Right cardiac atrium (tissue), 5 donors: ENCODE measurements around the gene TRDMT1. TPM values are rescaled to one million over a fixed set of nuclear protein-coding genes. Genes with fewer than 3 reads are reported as not detected.

ENCODE experiments used
- ATAC-seq, 2 donors: fragments of 200-7000 bp; cut with Tn5 transposase; one replicate each; pipeline versions ENCODE4 v1.8.0 to v1.9.1; 2020; ENCODE audit warnings: moderate library complexity in 2 of 2, mild to moderate bottlenecking in 1 of 2
- DNase-seq, 3 donors: peaks; one replicate each; pipeline ENCODE4 v3.0.0-alpha.2; 2020
- H3K27ac ChIP-seq: one replicate; pipeline ENCODE4 v1.5.1; 2013; ENCODE audit warnings: mild to moderate bottlenecking, low read length, control low read depth, moderate library complexity
- H3K27me3 ChIP-seq: one replicate; pipeline ENCODE4 v1.6.1; 2013; ENCODE audit not compliant: control insufficient read depth, insufficient read depth
- H3K4me1 ChIP-seq: one replicate; pipeline ENCODE4 v1.6.1; 2013; ENCODE audit warnings: low read length; ENCODE audit not compliant: control insufficient read depth, insufficient read depth
- H3K4me3 ChIP-seq: one replicate; pipeline ENCODE4 v1.5.1; 2013; ENCODE audit warnings: low read length, control low read depth
- H3K9me3 ChIP-seq: one replicate; pipeline ENCODE4 v1.6.1; 2013; ENCODE audit warnings: low read length; ENCODE audit not compliant: control insufficient read depth
- WGBS: extraction: QIAGEN DNeasy Blood & Tissue Kit; methylation state at CpG from one replicate; pipeline ENCODE4 v1.1.7; 2013; 5-methylcytosine and 5-hydroxymethylcytosine counted together
- intact Hi-C, 4 donors: fragments of 100-400 bp; cut with DNase I; formaldehyde crosslinking; loops; one replicate each; pipeline versions ENCODE4 v1.11.0 to v1.14.0; 2022 to 2023
- polyA plus RNA-seq: library from polyadenylated mRNA; stranded (reverse); fragments of 200-250 nt; gene quantifications from one replicate; pipeline ENCODE4 v1.2.3, GENCODE V29; 2013
- total RNA-seq, 4 donors: library from RNA; stranded (reverse); fragmentation: NEBNext Ultra II Directional; extraction: Animal tissue kit (Norgen Biotek cat#: 25700); gene quantifications; one replicate each; pipeline ENCODE4 v1.2.1, GENCODE V29; 2021
- donor health status: healthy with polysubstance abuse.
- donor health status: DM: no; HTN: yes; CAD: no.
- donor health status: DM: no; HTN: no; CAD: no.
- donor health status: DM: no; HTN: yes; CAD: no; lungs with severe emphysema.
- donor health status: DM: yes; HTN: yes; CAD: no.

TRDMT1 gene
- total and polyA plus RNA-seq, 5 donors: 2.1 to 6.9 (median 4.9) TPM

DNA sequence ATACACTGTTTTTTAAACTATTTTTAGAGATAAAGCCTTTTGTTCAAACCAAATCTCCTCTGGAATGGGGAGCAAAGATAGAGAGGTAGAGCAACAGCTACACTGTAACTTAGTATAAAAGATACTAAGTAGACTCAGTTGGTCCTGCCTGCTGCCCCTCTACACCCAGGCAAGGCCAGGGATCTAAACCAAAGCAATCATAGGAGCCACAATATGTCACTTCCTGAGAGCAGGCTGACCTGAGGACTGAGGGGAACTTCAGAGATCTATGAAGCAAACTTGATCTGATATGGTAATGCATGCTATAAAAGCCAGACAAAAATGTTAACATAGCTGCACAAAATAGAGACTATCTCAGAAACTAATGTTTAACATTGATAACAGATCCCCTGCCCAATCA lies 7.0 kb upstream of the TRDMT1 start:
- Histone ChIP-seq H3K4me1 (no peaks in the 10 kb centered on the region), H3K9me3 (no peaks in the 10 kb centered on the region), H3K4me3 (no peak overlapping the region), H3K27ac (no peak overlapping the region), H3K27me3 (no peaks in the 10 kb centered on the region)
- ATAC-seq: no peak
- no peak for DNase-seq
- intact Hi-C loops: no loop called here

DNA sequence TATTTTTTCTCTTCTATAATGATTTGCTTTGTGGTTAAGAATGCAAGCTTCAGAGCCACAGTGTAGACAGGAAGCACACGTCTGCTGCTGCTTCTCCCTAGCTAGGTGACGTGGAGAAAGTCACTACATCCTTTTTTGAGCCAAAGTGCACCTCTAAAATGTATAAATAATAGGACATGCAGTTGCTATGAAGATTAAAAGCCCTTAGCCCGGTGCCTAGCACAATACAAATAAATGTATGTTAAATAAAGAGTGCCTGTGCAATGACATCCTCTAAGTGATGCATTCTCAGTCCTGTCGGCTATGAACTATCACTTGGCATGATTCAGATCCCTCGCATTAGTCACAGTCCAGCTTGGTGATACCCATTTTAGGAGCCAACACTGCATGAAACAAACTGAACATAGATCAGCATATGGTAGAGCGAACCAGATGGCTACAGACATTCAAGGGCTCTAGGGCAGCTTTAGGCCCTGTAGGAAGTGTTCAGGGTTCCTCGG lies 4.8 kb upstream of the TRDMT1 start:
- Histone ChIP-seq H3K27me3 (no peaks in the 10 kb centered on the region), H3K9me3 (no peaks in the 10 kb centered on the region), H3K4me1 (no peaks in the 10 kb centered on the region), H3K27ac (no peak overlapping the region), H3K4me3 (no peak overlapping the region)
- intact Hi-C loops: no loop called here
- ATAC-seq: no peak
- WGBS: 80% methylated on average over 7 of the region's 7 CpGs
- DNase-seq: no peak

- H3K9me3 ChIP-seq: no peaks in the 10 kb centered on the region
Observed at GRCh38 chr10:17203416-17203815, 1.9 kb upstream of the TRDMT1 start.

DNA sequence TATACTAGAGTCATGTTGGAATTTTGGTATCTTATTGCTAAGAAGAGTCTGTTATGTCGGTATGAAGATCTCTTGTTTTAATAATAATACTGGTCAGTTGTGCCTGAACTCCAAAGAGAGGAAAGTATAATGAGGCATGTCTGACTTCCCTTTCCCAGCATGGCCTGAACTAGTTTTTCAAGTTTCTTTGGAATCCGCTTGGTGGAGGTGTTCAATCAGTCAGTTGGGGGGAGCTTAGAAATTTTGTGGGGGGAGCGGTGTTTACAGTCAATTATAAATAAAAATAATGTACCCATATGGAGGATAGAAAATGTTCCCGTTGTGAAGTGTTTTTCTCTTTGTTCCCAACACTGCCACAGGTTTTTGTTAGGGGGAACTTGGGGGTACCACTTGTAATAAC lies 1.5 kb upstream of the TRDMT1 start:
- H3K4me3 ChIP-seq: no peak overlapping the region
- intact Hi-C loops: no loop called here
- ATAC-seq (no peak), DNase-seq (no peak)
- no peaks in the 10 kb centered on the region for H3K27me3 ChIP-seq
- no peak overlapping the region for H3K27ac ChIP-seq
- H3K4me1 ChIP-seq: no peaks in the 10 kb centered on the region
- no peaks in the 10 kb centered on the region for H3K9me3 ChIP-seq
- 89% methylated on average over 4 of the region's 4 CpGs for WGBS

More at GRCh38 chr10:17203416-17203815, 1.9 kb upstream of the TRDMT1 start:
- DNase-seq: no peak
- no peaks in the 10 kb centered on the region for H3K4me1 ChIP-seq
- no peaks in the 10 kb centered on the region for H3K27me3 ChIP-seq
- intact Hi-C loops: no loop called here
- no peak overlapping the region for H3K27ac ChIP-seq
- 27% methylated on average over 3 of the region's 3 CpGs for WGBS
- no peak for ATAC-seq
- no peak overlapping the region for H3K4me3 ChIP-seq

GRCh38 chr10:17202506-17202905 lies 1.0 kb upstream of the TRDMT1 start:
- ATAC-seq (no peak), DNase-seq (no peak)
- Histone ChIP-seq H3K9me3 (no peaks in the 10 kb centered on the region), H3K27ac (no peak overlapping the region), H3K27me3 (no peaks in the 10 kb centered on the region), H3K4me3 (no peak overlapping the region), H3K4me1 (no peaks in the 10 kb centered on the region)
- 93% methylated on average over 2 of the region's 2 CpGs for WGBS
- intact Hi-C loops: no loop called here

- peak overlapping the region; percentile 60 for H3K4me3 ChIP-seq
- H3K27ac ChIP-seq: peak overlapping the region; percentile 84
- ATAC-seq: no peak
- no peaks in the 10 kb centered on the region for H3K27me3 ChIP-seq
- intact Hi-C loops: no loop called here
- H3K4me1 ChIP-seq: no peaks in the 10 kb centered on the region
- 13% methylated on average over 3 of the region's 3 CpGs for WGBS
- H3K9me3 ChIP-seq: no peaks in the 10 kb centered on the region
- no peak for DNase-seq
Observed at GRCh38 chr10:17201794-17202116, 283 bp upstream of the TRDMT1 start.

- ATAC-seq (no peak), DNase-seq (no peak)
- H3K4me3 ChIP-seq: peak overlapping the region; percentile 60
- H3K4me1 ChIP-seq: no peaks in the 10 kb centered on the region
- H3K27ac ChIP-seq: peak overlapping the region; percentile 84
- WGBS: 15% methylated on average over 10 of the region's 10 CpGs
- no peaks in the 10 kb centered on the region for H3K9me3 ChIP-seq
- intact Hi-C loops: no loop called here
- H3K27me3 ChIP-seq: no peaks in the 10 kb centered on the region
Observed at GRCh38 chr10:17200001-17200911, 1.2 kb downstream of the TRDMT1 start.

DNA sequence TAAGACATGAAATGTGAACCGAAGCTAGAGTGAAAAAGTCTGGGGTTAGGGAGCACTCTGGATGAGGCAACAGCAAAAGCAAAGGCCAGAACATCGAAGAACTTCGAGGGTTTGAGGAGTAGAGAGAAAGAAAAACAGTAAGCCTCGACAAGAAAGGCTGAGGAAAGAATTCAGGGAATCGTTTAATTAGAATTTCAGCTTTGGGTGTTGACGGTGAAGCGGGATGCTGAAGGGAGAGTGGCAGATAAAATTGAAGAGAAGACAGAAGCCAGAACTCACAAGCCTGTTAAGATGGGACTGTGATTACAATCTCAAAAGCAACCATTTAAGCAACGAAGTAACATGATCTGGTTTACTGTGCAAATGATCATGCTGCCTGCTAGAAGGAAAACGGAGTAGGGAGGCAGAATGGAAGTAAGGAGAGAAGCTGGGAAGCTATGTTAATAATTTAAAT lies 2.1 kb downstream of the TRDMT1 start:
- 25% methylated on average over 9 of the region's 9 CpGs for WGBS
- H3K4me1 ChIP-seq: no peaks in the 10 kb centered on the region
- H3K9me3 ChIP-seq: no peaks in the 10 kb centered on the region
- intact Hi-C loops: no loop called here
- ATAC-seq (no peak), DNase-seq (no peak)
- H3K27ac ChIP-seq: peak overlapping the region; percentile 64
- peak overlapping the region; percentile 60 for H3K4me3 ChIP-seq
- no peaks in the 10 kb centered on the region for H3K27me3 ChIP-seq

DNA sequence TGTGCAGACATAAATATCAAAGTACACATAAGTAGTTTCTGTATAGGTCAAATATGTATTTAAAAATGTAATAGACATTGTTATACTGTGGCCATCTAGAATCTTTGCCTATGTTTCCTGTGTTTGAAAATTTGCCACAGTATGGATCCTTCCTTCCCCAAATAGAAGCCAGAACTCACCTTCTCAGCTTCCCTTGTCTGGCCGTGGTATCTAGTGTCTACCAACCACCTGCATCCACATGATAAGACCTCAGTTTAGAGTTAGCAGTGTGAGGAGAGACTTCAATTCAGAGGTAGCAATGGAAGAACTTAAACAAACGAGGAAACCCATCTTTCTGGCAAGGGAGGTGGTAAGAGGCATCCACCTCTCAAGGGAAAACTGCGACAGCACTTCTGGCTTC lies 4.9 kb downstream of the TRDMT1 start:
- no peaks in the 10 kb centered on the region for H3K4me1 ChIP-seq
- DNase-seq (no peak), ATAC-seq (no peak)
- no peak overlapping the region for H3K27ac ChIP-seq
- no peaks in the 10 kb centered on the region for H3K9me3 ChIP-seq
- intact Hi-C loops: no loop called here
- H3K4me3 ChIP-seq: no peak overlapping the region
- WGBS: 66% methylated on average over 3 of the region's 3 CpGs
- H3K27me3 ChIP-seq: no peaks in the 10 kb centered on the region

DNA sequence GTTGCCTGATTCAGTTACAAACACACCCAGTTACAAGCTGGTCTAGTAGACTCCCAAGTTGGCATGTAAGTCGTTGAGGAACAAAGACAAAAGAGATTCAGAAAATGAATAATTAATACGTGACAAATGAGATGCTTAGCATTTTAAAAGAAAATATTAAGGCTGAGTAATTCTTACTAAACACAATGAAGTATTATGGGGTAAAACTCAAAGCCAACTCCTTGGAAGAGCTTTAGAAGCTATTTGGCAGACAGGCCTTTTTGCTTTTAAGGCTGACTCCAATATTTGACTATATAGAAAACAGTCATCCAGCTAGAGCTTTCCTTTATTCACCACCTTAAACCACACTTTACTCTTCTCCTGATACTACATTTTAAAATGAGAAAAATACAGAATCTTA lies 5.4 kb downstream of the TRDMT1 start:
- peak in 1 of 2 donors; percentile 52 for ATAC-seq
- no peak overlapping the region for H3K4me3 ChIP-seq
- intact Hi-C loops: no loop called here
- WGBS: 58% methylated on average over 2 of the region's 2 CpGs
- no peak for DNase-seq
- H3K27me3 ChIP-seq: no peaks in the 10 kb centered on the region
- H3K9me3 ChIP-seq: no peaks in the 10 kb centered on the region
- no peak overlapping the region for H3K27ac ChIP-seq
- no peaks in the 10 kb centered on the region for H3K4me1 ChIP-seq

GRCh38 chr10:17195083-17195482 lies 6.4 kb downstream of the TRDMT1 start:
- WGBS: 78% methylated on average over 5 of the region's 5 CpGs
- intact Hi-C loops: no loop called here
- no peaks in the 10 kb centered on the region for H3K27me3 ChIP-seq
- no peak overlapping the region for H3K27ac ChIP-seq
- H3K9me3 ChIP-seq: no peaks in the 10 kb centered on the region
- no peak overlapping the region for H3K4me3 ChIP-seq
- ATAC-seq (no peak), DNase-seq (no peak)
- no peaks in the 10 kb centered on the region for H3K4me1 ChIP-seq
